GM18519 (cell line): ENCODE data around the gene TMEM245.

Source experiments
- ATAC-seq: cut with Tn5 transposase; IDR thresholded peaks from one replicate; pipeline ENCODE4 v1.9.1; 2021; ENCODE audit warnings: mild to moderate bottlenecking, moderate library complexity; ENCODE audit not compliant: unreplicated experiment, low FRiP score

The TMEM245 gene

GRCh38 chr9:109107402-109108240 is 12.1 kb downstream of the TMEM245 start:
- ATAC-seq: no peak

GRCh38 chr9:109101810-109102209 is 17.9 kb downstream of the TMEM245 start:
- peak; percentile 68 for ATAC-seq

- ATAC-seq: no peak
These were observed 18.5 kb downstream of the TMEM245 start for GRCh38 chr9:109101202-109101595.

- no peak for ATAC-seq
These were observed 19.1 kb downstream of the TMEM245 start for GRCh38 chr9:109100543-109101201.

- no peak for ATAC-seq
These were observed 20.8 kb downstream of the TMEM245 start for GRCh38 chr9:109098960-109099308.

- ATAC-seq: no peak
These were observed 21.4 kb downstream of the TMEM245 start for GRCh38 chr9:109098171-109098959.

GRCh38 chr9:109097146-109097545 is 22.6 kb downstream of the TMEM245 start:
- no peak for ATAC-seq

GRCh38 chr9:109095321-109095720 is 24.4 kb downstream of the TMEM245 start:
- no peak for ATAC-seq

- no peak for ATAC-seq
These were observed 25.5 kb downstream of the TMEM245 start for GRCh38 chr9:109094268-109094667.

- no peak for ATAC-seq
These were observed 27.2 kb downstream of the TMEM245 start for GRCh38 chr9:109092587-109092986.

- ATAC-seq: no peak
These were observed 27.6 kb downstream of the TMEM245 start for GRCh38 chr9:109092051-109092580.

- no peak for ATAC-seq
These were observed 31.5 kb downstream of the TMEM245 start for GRCh38 chr9:109088221-109088620.

- no peak for ATAC-seq
These were observed 32.0 kb downstream of the TMEM245 start for GRCh38 chr9:109087795-109088194.

GRCh38 chr9:109086221-109086620 is 33.5 kb downstream of the TMEM245 start:
- ATAC-seq: peak; percentile 84

- ATAC-seq: no peak
These were observed 34.2 kb downstream of the TMEM245 start for GRCh38 chr9:109085510-109085909.

- ATAC-seq: no peak
These were observed 35.8 kb downstream of the TMEM245 start for GRCh38 chr9:109083813-109084405.

- ATAC-seq: no peak
These were observed 36.6 kb downstream of the TMEM245 start for GRCh38 chr9:109083141-109083540.

- no peak for ATAC-seq
These were observed 37.6 kb downstream of the TMEM245 start for GRCh38 chr9:109082091-109082620.

- no peak for ATAC-seq
These were observed 45.4 kb downstream of the TMEM245 start for GRCh38 chr9:109074236-109074889.
